Epidermal melanocyte (primary cell): ENCODE results near the gene PLPP1.
"Not testable (repeated sequence)": the region's sequence is repeated elsewhere in the genome, so short reads cannot be mapped to it uniquely, and the experiment has no call there.

ENCODE experiments used
- DNase-seq: peaks from one replicate; pipeline ENCODE4 v3.0.0; 2011; ENCODE audit warnings: low spot score; ENCODE audit not compliant: insufficient read length

PLPP1 gene

GRCh38 chr5:55505711-55506110 lies 29.1 kb downstream of the PLPP1 start:
- not testable (repeated sequence) for DNase-seq

DNA sequence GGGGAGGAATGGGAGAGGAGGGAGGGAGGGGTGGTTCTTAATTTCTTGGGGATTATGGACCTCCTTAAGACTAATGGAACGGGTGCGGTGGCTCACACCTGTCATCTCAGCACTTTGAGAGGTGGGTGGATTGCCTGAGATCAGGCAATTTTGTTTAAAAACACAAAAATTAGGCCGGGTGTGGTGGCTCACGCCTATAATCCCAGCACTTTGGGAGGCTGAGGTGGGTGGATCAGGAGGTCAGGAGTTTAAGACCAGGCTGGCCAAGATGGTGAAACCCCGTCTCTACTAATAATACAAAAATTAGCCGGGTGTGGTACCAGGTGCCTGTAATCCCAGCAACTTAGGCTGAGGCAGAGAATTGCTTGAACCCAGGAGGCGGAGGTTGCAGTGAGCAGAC lies 30.8 kb downstream of the PLPP1 start:
- not testable (repeated sequence) for DNase-seq

GRCh38 chr5:55502759-55503158 lies 32.0 kb downstream of the PLPP1 start:
- no peak for DNase-seq

DNA sequence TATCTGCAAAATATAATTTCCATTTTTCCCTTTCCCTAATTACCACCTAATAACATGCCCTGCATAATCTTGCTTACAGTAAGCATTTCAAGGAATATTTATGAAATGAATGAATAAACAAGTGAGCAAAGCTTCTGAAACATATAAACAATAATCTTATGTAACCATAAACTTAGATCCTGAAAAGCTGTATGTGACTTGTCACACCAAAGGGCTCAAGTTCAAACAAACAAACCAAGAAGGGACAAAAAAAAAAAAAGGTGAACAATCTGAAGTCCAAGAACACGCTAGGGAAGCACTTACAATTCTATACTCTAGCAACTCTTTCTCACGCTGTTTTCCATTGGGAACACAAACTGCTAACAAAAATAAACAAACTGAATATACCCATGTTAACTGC lies 36.3 kb downstream of the PLPP1 start:
- DNase-seq: no peak

- DNase-seq: no peak
Observed at GRCh38 chr5:55497712-55498111, 37.1 kb downstream of the PLPP1 start.

- DNase-seq: no peak
Observed at GRCh38 chr5:55495216-55495615, 39.5 kb downstream of the PLPP1 start.

- DNase-seq: no peak
Observed at GRCh38 chr5:55492449-55492848, 42.3 kb downstream of the PLPP1 start.

- DNase-seq: no peak
Observed at GRCh38 chr5:55485073-55485472, 49.7 kb downstream of the PLPP1 start.

GRCh38 chr5:55484531-55484930 lies 50.2 kb downstream of the PLPP1 start:
- DNase-seq: no peak

GRCh38 chr5:55483885-55484284 lies 50.9 kb downstream of the PLPP1 start:
- no peak for DNase-seq

DNA sequence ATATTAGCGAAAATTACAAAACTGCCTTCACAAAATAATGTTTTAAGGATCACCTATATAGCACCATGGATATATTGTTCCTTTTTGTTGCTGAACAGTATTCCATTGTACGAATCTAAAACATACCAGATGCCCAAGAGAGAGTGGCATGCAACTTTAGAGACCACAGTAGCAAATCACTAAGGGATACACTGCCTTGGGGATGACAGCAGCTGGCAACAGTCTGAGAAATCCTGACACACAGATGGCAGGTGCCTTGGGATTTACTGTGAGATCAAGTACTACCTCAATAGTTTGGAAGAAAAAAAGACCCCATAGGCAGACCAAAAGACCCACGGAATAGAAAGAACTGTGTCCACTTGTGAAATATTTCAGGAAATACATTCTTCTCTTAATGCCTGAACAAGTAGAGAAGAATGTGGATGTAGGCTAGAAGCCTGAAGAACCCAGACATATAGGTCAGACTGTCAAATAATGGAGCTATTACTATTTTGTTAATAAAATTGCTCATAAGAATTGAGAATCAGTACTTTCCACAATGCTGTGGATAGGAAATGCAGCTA lies 53.4 kb downstream of the PLPP1 start:
- DNase-seq: no peak

- DNase-seq: no peak
Observed at GRCh38 chr5:55480781-55481180, 54.0 kb downstream of the PLPP1 start.

GRCh38 chr5:55472642-55473041 lies 62.1 kb downstream of the PLPP1 start:
- no peak for DNase-seq

DNA sequence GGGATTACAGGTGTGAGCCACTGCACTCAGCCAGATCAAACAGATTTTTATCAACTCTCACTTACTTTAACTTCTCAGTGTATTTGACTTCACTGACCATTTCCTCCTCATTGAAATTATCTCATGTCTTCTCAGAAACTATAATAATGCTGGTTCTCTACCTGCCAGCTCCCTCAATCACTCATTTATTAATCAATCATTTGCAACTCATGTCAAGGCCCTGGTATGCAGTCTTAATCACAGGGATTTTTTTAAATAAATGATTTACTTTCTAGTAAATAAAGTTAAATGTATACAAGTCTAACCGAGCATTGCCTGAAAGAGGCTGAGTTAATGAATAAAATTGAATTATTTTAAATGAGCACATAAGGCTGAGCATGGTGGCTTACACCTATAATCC lies 63.3 kb downstream of the PLPP1 start:
- DNase-seq: no peak

DNA sequence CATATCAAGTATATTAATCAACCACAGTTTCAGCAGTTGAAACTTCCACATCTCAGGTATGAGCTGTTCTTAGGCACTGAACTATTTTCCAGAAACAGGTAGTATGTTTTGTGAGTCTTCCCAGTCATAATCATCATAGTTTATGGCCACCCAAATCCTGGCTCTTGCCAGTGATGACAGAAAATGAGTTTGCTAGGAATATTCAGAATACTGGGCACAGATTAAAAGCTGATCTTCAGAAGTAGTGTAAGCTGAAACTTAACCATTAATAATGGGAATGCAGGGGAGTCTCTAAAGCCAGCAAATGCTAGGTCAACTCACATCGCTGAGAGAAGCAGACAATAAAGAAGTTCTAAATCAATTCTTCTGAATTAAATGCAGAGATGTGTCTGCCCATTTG lies 64.5 kb downstream of the PLPP1 start:
- DNase-seq: no peak

GRCh38 chr5:55469839-55470238 lies 64.9 kb downstream of the PLPP1 start:
- DNase-seq: no peak

- DNase-seq: no peak
Observed at GRCh38 chr5:55467862-55468551, 66.8 kb downstream of the PLPP1 start.

DNA sequence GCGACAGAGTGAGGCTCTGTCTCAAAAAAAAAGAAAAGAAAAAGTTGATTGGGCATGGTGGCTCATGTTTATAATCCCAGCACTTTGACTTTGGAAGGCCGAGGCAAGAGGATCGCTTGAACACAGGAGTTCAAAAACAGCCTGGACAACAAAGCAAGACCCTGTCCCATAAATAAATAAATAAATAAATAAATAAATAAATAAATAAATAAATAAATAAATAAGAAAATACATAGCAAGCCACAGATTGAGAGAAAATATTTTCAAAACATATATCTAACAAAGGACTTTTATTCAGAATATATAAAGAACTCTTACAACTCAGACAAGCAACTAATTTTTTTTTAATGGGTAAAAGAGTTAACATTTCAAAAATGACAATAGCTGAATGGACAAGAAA lies 71.2 kb downstream of the PLPP1 start:
- DNase-seq: no peak

- no peak for DNase-seq
Observed at GRCh38 chr5:55459572-55459971, 75.2 kb downstream of the PLPP1 start.

DNA sequence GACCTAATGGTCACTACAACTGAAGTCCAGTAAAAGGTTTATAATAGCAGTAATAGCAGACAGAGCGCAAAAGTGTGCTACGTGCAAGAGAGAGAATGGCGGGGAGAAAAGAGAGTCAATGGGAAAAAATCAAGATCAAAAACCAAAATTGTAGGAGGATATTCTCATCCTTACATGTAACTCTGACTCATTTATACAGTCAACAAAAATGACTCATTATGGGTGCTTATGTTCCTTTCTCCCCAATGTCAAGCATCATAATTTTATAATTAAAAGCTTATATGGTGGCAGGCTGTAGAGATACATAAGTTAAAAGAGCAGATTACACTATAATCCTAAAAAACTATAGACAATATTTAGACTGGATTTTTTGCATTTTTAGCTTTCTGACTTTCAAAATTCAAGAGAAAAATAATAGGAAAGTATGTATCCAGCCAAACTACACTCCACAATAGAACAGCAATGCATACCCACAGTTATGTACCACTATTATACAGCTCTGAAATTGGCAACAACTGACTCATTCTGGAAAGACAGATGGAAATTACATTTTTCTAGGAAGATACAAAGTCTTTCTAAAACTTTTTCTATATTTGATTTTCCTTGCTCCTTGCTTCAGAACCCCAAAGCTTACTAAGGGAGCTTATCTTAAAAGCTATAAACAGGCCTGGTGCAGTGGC lies 78.4 kb downstream of the PLPP1 start:
- no peak for DNase-seq

GRCh38 chr5:55454282-55454681 lies 80.5 kb downstream of the PLPP1 start:
- no peak for DNase-seq

- DNase-seq: no peak
Observed at GRCh38 chr5:55453211-55453610, 81.6 kb downstream of the PLPP1 start.

DNA sequence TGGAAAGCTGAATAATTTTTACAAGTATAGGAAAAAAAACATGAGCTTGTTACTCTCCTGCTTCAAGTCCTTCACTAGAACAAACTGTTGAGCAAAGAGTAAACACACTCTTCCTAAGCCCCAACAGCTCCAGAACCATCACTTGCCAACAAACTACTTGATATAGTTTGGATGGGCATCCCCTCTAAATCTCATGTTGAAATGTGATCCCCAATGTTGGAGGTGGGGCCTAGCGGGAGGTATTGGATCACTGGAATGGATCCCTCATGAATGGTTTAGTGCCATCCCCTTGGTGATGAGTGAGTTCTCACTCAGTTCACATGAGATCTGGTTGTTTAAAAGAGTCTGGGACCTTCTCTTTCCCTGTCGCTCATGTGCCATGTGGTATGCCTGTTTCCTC lies 82.8 kb downstream of the PLPP1 start:
- no peak for DNase-seq
